ENCODE results near the gene DLD. TPM values are rescaled to one million over a fixed set of nuclear protein-coding genes. Genes with fewer than 3 reads are reported as not detected.

The DLD gene
- total and polyA plus RNA-seq, 4 donors: 49.4 to 121 (median 67.1) TPM

GRCh38 chr7:107842213-107842612 lies 48.8 kb upstream of the DLD start:
- no peak for DNase-seq (ENCODE audit: low spot score)
- Histone ChIP-seq H3K36me3 (ENCODE audit: control insufficient read depth in 4 of 4, insufficient read depth in 3 of 4, low read depth in 1 of 4, low read length in 3 of 4) (no peaks in the 10 kb centered on the region), H3K9ac (ENCODE audit: low read depth in 1 of 2, low read length in 2 of 2) (no peak overlapping the region), H3K27me3 (ENCODE audit: control insufficient read depth in 4 of 4, insufficient read depth in 4 of 4, low read length in 3 of 4) (no peaks in the 10 kb centered on the region), H3K4me3 (ENCODE audit: low read depth in 1 of 3, low read length in 3 of 3) (no peak overlapping the region), H3K27ac (ENCODE audit: low read depth in 1 of 2, low read length in 2 of 2) (no peak overlapping the region), H3K9me3 (ENCODE audit: control insufficient read depth in 4 of 4, low read length in 3 of 4) (no peaks in the 10 kb centered on the region), H3K4me1 (ENCODE audit: control insufficient read depth in 4 of 4, insufficient read depth in 4 of 4, low read length in 3 of 4) (no peaks in the 10 kb centered on the region)
- no peak for TF ChIP-seq REST (IDR thresholded peaks at IDR 0.05)
- TF ChIP-seq MAX (IDR thresholded peaks at IDR 0.05): no peak
- no peak for TF ChIP-seq GABPA (IDR thresholded peaks at IDR 0.05 in 1 of 2, conservative IDR thresholded peaks at IDR 0.05 in 1 of 2)
- TF ChIP-seq CTCF (IDR thresholded peaks at IDR 0.05; ENCODE audit: low read depth, low read length, missing input control): no peak
- TF ChIP-seq TAF1 (conservative IDR thresholded peaks at IDR 0.05): no peak
- no peak for TF ChIP-seq ZBTB33 (IDR thresholded peaks at IDR 0.05)
- TF ChIP-seq JUND (IDR thresholded peaks at IDR 0.05): no peak
- TF ChIP-seq ATF3 (IDR thresholded peaks at IDR 0.05): no peak
- no peak for TF ChIP-seq FOXA2 (IDR thresholded peaks at IDR 0.05)
- no peak for TF ChIP-seq RXRA (IDR thresholded peaks at IDR 0.05)
- WGBS: 89% methylated on average over 3 of the region's 3 CpGs

- Histone ChIP-seq H3K9me3 (ENCODE audit: control insufficient read depth in 4 of 4, low read length in 3 of 4) (no peaks in the 10 kb centered on the region), H3K9ac (ENCODE audit: low read depth in 1 of 2, low read length in 2 of 2) (no peak overlapping the region), H3K36me3 (ENCODE audit: control insufficient read depth in 4 of 4, insufficient read depth in 3 of 4, low read depth in 1 of 4, low read length in 3 of 4) (no peaks in the 10 kb centered on the region), H3K4me1 (ENCODE audit: control insufficient read depth in 4 of 4, insufficient read depth in 4 of 4, low read length in 3 of 4) (no peaks in the 10 kb centered on the region), H3K4me3 (ENCODE audit: low read depth in 1 of 3, low read length in 3 of 3) (no peak overlapping the region), H3K27me3 (ENCODE audit: control insufficient read depth in 4 of 4, insufficient read depth in 4 of 4, low read length in 3 of 4) (no peaks in the 10 kb centered on the region), H3K27ac (ENCODE audit: low read depth in 1 of 2, low read length in 2 of 2) (no peak overlapping the region)
- DNase-seq (ENCODE audit: low spot score): no peak
- TF ChIP-seq YY1 (IDR thresholded peaks at IDR 0.05): no peak
- no peak for TF ChIP-seq ZBTB33 (IDR thresholded peaks at IDR 0.05)
- TF ChIP-seq ATF3 (IDR thresholded peaks at IDR 0.05): no peak
- no peak for TF ChIP-seq FOXA1 (IDR thresholded peaks at IDR 0.05)
- TF ChIP-seq FOXA2 (IDR thresholded peaks at IDR 0.05): no peak
- TF ChIP-seq MAX (IDR thresholded peaks at IDR 0.05): no peak
- no peak for TF ChIP-seq SP1 (IDR thresholded peaks at IDR 0.05)
- no peak for TF ChIP-seq GABPA (IDR thresholded peaks at IDR 0.05 in 1 of 2, conservative IDR thresholded peaks at IDR 0.05 in 1 of 2)
- no peak for TF ChIP-seq HNF4G (IDR thresholded peaks at IDR 0.05)
- WGBS: 90% methylated on average over 16 of the region's 16 CpGs
Observed at GRCh38 chr7:107843184-107843583, 47.8 kb upstream of the DLD start.

Measured in liver (tissue), 9 donors.